Measurements from ENCODE around the gene FRMD5.

Gene FRMD5

GRCh38 chr15:43928152-43928551, 266.9 kb downstream of the FRMD5 start:
- no peak overlapping the region for H3K4me3 ChIP-seq (ENCODE audit: low read depth, low read length)
- no peak for TF ChIP-seq CTCF (IDR thresholded peaks at IDR 0.05; ENCODE audit: borderline replicate concordance, insufficient read depth, low read depth, low read length)

- H3K4me3 ChIP-seq (ENCODE audit: low read depth, low read length): no peak overlapping the region
- TF ChIP-seq CTCF (IDR thresholded peaks at IDR 0.05; ENCODE audit: borderline replicate concordance, insufficient read depth, low read depth, low read length): no peak
Measured at GRCh38 chr15:43927203-43927602, 267.9 kb downstream of the FRMD5 start.

DNA sequence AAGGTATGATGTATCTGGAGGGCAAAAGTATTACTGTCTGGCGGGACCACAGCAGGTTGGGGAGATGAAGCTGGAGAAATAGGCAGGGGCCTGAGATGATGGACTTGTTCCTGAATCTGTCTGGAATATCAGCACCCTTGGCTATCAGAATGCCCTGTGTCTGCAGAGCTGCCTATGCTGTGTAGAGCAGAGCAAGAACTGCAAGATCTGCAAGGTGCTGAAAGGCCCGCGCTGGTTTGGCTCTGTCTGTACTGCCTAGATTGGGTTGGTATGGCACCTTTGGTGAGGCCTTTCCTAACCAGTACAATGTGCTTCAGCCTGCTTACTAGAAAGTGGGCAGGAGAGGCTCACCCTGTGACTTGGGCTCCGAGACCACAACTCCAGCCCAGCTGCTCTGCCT, 271.5 kb downstream of the FRMD5 start:
- no peak for TF ChIP-seq CTCF (IDR thresholded peaks at IDR 0.05; ENCODE audit: borderline replicate concordance, insufficient read depth, low read depth, low read length)

DNA sequence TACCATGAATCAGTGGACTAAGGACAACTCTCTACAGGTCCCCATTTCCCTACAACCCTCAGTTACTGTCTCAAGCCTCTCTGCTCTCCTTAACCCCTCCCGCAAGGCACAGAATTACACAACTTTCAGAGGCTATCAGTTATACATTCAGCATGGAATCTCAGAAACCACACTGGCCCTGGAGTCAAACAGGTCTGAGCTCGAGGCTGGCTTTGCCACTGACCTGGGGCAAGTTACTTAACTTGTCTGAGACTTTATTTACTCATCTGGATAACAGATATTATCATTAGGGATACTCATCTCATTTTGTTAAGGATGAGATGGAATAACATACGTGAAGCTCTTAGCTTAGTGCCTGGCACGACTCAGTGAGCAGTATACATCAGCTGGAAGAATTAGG, 273.1 kb downstream of the FRMD5 start:
- H3K4me3 ChIP-seq (ENCODE audit: low read depth, low read length): no peak overlapping the region
- TF ChIP-seq CTCF (IDR thresholded peaks at IDR 0.05; ENCODE audit: borderline replicate concordance, insufficient read depth, low read depth, low read length): no peak

More for the DNA sequence above, 271.5 kb downstream of the FRMD5 start:
- no peak overlapping the region for H3K4me3 ChIP-seq (ENCODE audit: low read depth, low read length)

DNA sequence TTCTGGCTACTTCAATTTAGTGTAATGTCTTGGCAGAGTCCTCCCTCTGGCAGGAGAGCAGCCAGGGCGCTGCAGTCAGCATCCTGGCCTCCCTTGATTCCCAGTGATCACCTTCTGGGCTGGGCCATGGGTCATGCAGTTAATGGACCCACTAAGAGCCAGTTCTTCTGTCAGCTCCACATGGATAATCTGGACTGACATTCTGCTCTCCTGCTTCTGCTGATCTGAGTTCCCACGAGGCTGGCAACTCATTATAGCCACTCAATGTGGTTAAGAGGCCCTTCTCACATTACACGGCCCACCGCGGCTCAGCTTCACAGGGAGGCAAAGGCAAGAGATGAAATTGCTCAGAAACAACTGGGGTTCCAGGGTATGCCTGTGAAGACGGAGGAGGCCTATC, 274.3 kb downstream of the FRMD5 start:
- no peak for TF ChIP-seq CTCF (IDR thresholded peaks at IDR 0.05; ENCODE audit: borderline replicate concordance, insufficient read depth, low read depth, low read length)
- no peak overlapping the region for H3K4me3 ChIP-seq (ENCODE audit: low read depth, low read length)

- no peak for TF ChIP-seq CTCF (IDR thresholded peaks at IDR 0.05; ENCODE audit: borderline replicate concordance, insufficient read depth, low read depth, low read length)
- H3K4me3 ChIP-seq (ENCODE audit: low read depth, low read length): no peak overlapping the region
Measured at GRCh38 chr15:43920254-43920600, 274.8 kb downstream of the FRMD5 start.

GRCh38 chr15:43919540-43920253, 275.4 kb downstream of the FRMD5 start:
- no peak for TF ChIP-seq CTCF (IDR thresholded peaks at IDR 0.05; ENCODE audit: borderline replicate concordance, insufficient read depth, low read depth, low read length)
- H3K4me3 ChIP-seq (ENCODE audit: low read depth, low read length): no peak overlapping the region
